HepG2 (cell line): ENCODE measurements around the gene RPA1.

ENCODE experiments used
- CSRNP2 ChIP-seq: sonication (generic); formaldehyde crosslinking; conservative IDR thresholded peaks from 2 replicates; pipeline ENCODE4 v1.8.0; 2022; ENCODE audit warnings: low read depth, missing genetic modification reagents
- CTCF ChIP-seq: sonication (generic); formaldehyde crosslinking; IDR thresholded peaks from 2 replicates; pipeline ENCODE4 v1.5.0; 2020; ENCODE audit warnings: mild to moderate bottlenecking, missing genetic modification reagents, moderate library complexity
- E2F1 ChIP-seq: sonication (generic); formaldehyde crosslinking; IDR thresholded peaks from 2 replicates; pipeline ENCODE4 v1.5.0; 2020; ENCODE audit warnings: missing genetic modification reagents
- ETV5 ChIP-seq: IDR thresholded peaks from 2 replicates; pipeline ENCODE4 v1.6.1; 2018; ENCODE audit warnings: missing biosample characterization, missing genetic modification reagents, inconsistent platforms, borderline replicate concordance
- JUNB ChIP-seq: sonication (generic); formaldehyde crosslinking; IDR thresholded peaks from 2 replicates; pipeline ENCODE4 v1.8.0; 2022; ENCODE audit warnings: missing genetic modification reagents, mild to moderate bottlenecking, borderline replicate concordance
- MAX ChIP-seq: IDR thresholded peaks from 2 replicates; pipeline ENCODE4 v1.6.1; 2012; ENCODE audit warnings: inconsistent platforms
- NCOA2 ChIP-seq: sonication (generic); formaldehyde crosslinking; IDR thresholded peaks from 2 replicates; pipeline ENCODE4 v1.8.0; 2022; ENCODE audit warnings: inconsistent platforms
- NR2C2 ChIP-seq: sonication (generic); formaldehyde crosslinking; IDR thresholded peaks from 2 replicates; pipeline ENCODE4 v1.4.0; 2020; ENCODE audit warnings: missing genetic modification reagents, mild to moderate bottlenecking, moderate library complexity, borderline replicate concordance
- POLR2AphosphoS5 ChIP-seq: IDR thresholded peaks from 2 replicates; pipeline ENCODE4 v1.6.1; 2012; ENCODE audit warnings: low read depth, low read length
- RFX1 ChIP-seq: fragments of 450-650 bp; IDR thresholded peaks from 2 replicates; pipeline ENCODE4 v1.6.1; 2017
- RORA ChIP-seq: sonication (generic); formaldehyde crosslinking; IDR thresholded peaks from 2 replicates; pipeline ENCODE4 v1.5.0; 2020; ENCODE audit warnings: mild to moderate bottlenecking, missing genetic modification reagents, moderate library complexity
- STAT5B ChIP-seq: sonication (generic); formaldehyde crosslinking; IDR thresholded peaks from 2 replicates; pipeline ENCODE4 v1.4.0; 2020; ENCODE audit warnings: missing genetic modification reagents
- ZBTB7B ChIP-seq: sonication (generic); formaldehyde crosslinking; IDR thresholded peaks from 2 replicates; pipeline ENCODE4 v1.4.0; 2020; ENCODE audit warnings: missing genetic modification reagents
- ZNF292 ChIP-seq: sonication (generic); formaldehyde crosslinking; IDR thresholded peaks from 2 replicates; pipeline ENCODE4 v1.8.1; 2022; ENCODE audit warnings: mild to moderate bottlenecking, low read depth, missing genetic modification reagents, borderline replicate concordance

DNA sequence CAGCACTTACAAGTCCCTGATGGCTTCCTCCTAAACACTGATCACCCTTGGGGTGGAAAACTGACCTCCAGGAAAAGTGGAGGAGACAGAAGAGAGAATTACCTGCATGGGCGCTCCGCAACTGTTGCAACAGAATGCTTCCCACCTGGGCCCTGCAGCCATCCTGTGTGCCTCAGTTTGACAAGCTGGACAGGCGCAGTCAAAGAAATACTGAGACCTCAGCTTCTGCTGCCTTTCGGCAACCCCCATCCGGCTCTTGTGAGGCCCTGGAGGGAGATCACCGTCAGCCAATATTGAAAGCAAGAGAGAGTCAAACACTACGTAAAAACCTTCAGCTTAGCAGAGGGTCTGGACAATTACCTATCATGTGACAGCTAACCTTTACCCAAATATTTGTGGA is 43.1 kb upstream of the RPA1 start:
- TF ChIP-seq NR2C2, result no peak
- no peak for TF ChIP-seq ZBTB7B (CRISPR knock-in tag)
- TF ChIP-seq MAX, result no peak
- no peak for TF ChIP-seq ETV5 (CRISPR knock-in tag)
- no peak for TF ChIP-seq POLR2AphosphoS5
- no peak for TF ChIP-seq JUNB (CRISPR knock-in tag)
- TF ChIP-seq E2F1 (CRISPR knock-in tag), result no peak
- TF ChIP-seq NCOA2 (CRISPR knock-in tag), result no peak
- TF ChIP-seq CTCF, result no peak
- TF ChIP-seq RFX1, result no peak
- TF ChIP-seq ZNF292 (CRISPR knock-in tag), result no peak
- TF ChIP-seq CSRNP2, result no peak
- TF ChIP-seq STAT5B, result no peak
- TF ChIP-seq RORA, result no peak
